LNCAP (cell line): Measurements from ENCODE around the gene FOXO1.

Experiments
- CTCF ChIP-seq: fragments of 450-650 bp; IDR thresholded peaks from 2 replicates; pipeline ENCODE4 v1.5.1; 2017; ENCODE audit warnings: mild to moderate bottlenecking

Gene FOXO1

GRCh38 chr13:40618581-40619478, 47.6 kb downstream of the FOXO1 start:
- TF ChIP-seq CTCF: no peak

GRCh38 chr13:40617801-40618356, 48.6 kb downstream of the FOXO1 start:
- no peak for TF ChIP-seq CTCF

- no peak for TF ChIP-seq CTCF
Measured at GRCh38 chr13:40615619-40616018, 50.8 kb downstream of the FOXO1 start.

- TF ChIP-seq CTCF: no peak
Measured at GRCh38 chr13:40613914-40614313, 52.5 kb downstream of the FOXO1 start.

- TF ChIP-seq CTCF: no peak
Measured at GRCh38 chr13:40613192-40613818, 53.1 kb downstream of the FOXO1 start.

- no peak for TF ChIP-seq CTCF
Measured at GRCh38 chr13:40612041-40612440, 54.4 kb downstream of the FOXO1 start.

GRCh38 chr13:40611635-40612034, 54.8 kb downstream of the FOXO1 start:
- TF ChIP-seq CTCF: no peak
